BLaER1 (cell line): ENCODE data around the gene MINDY4.

Source experiments
- H3K27ac ChIP-seq: shearing (Covaris generic); formaldehyde crosslinking; 2 replicates; pipeline ENCODE4 v1.8.1; 2022
- H3K27me3 ChIP-seq: shearing (Covaris generic); formaldehyde crosslinking; 2 replicates; pipeline ENCODE4 v1.8.1; 2022
- H3K36me3 ChIP-seq: shearing (Covaris generic); formaldehyde crosslinking; 2 replicates; pipeline ENCODE4 v1.8.1; 2022
- H3K4me1 ChIP-seq: shearing (Covaris generic); formaldehyde crosslinking; 2 replicates; pipeline ENCODE4 v1.8.1; 2022
- H3K4me2 ChIP-seq: shearing (Covaris generic); formaldehyde crosslinking; 2 replicates; pipeline ENCODE4 v1.8.1; 2022
- H3K4me3 ChIP-seq: shearing (Covaris generic); formaldehyde crosslinking; 2 replicates; pipeline ENCODE4 v1.8.1; 2022
- H3K9ac ChIP-seq: shearing (Covaris generic); formaldehyde crosslinking; 2 replicates; pipeline ENCODE4 v1.8.1; 2022
- H3K9me3 ChIP-seq: shearing (Covaris generic); formaldehyde crosslinking; 2 replicates; pipeline ENCODE4 v1.8.1; 2022
- H4K20me1 ChIP-seq: shearing (Covaris generic); formaldehyde crosslinking; 2 replicates; pipeline ENCODE4 v1.8.1; 2022
- Cebpa-rat ChIP-seq: shearing (Covaris generic); IDR thresholded peaks from 2 replicates; pipeline ENCODE4 v1.8.1; 2022

The MINDY4 gene

DNA sequence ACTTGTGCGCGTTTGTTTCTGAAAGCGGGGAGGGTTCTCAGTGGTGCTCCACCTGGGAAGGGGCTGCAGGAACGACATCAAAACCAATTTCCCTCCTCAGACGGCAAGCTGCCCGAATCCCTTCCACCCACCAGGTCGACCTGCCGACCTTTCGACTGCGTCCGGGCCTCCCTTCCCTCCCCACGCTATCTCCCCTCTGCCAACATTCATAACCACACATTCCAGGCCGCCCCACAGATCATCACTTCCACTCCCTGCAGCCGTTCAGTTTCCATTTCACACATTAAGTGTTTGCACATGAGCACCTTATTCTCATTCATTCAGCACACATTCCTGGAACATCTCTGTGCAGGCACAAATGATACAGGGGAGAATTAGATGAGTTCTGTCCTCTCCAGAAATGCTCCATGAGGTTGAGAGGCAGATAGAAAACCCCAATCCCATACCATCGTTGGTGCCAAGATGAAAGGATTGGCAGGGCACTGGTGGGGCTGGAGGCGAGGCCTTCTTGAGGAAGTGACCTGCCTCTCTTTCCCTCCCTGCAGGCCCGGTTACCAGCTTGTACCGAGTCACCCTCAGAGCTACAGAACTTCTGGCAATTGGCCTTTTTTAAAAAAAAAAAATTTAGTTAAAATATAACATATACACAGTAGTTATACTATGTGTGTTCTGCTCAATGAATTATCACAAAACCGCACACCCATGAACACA lies 70.0 kb downstream of the MINDY4 start:
- Histone ChIP-seq H3K27ac (no peak overlapping the region), H3K4me3 (no peak overlapping the region), H3K4me1 (peaks cover 38% of the 10 kb centered on the region), H3K36me3 (no peaks in the 10 kb centered on the region), H3K4me2 (no peak overlapping the region), H3K9me3 (no peaks in the 10 kb centered on the region; the same call in 1 of the 2 replicates), H4K20me1 (no peaks in the 10 kb centered on the region), H3K27me3 (no peaks in the 10 kb centered on the region), H3K9ac (no peak overlapping the region)
- no peak for TF ChIP-seq Cebpa-rat

DNA sequence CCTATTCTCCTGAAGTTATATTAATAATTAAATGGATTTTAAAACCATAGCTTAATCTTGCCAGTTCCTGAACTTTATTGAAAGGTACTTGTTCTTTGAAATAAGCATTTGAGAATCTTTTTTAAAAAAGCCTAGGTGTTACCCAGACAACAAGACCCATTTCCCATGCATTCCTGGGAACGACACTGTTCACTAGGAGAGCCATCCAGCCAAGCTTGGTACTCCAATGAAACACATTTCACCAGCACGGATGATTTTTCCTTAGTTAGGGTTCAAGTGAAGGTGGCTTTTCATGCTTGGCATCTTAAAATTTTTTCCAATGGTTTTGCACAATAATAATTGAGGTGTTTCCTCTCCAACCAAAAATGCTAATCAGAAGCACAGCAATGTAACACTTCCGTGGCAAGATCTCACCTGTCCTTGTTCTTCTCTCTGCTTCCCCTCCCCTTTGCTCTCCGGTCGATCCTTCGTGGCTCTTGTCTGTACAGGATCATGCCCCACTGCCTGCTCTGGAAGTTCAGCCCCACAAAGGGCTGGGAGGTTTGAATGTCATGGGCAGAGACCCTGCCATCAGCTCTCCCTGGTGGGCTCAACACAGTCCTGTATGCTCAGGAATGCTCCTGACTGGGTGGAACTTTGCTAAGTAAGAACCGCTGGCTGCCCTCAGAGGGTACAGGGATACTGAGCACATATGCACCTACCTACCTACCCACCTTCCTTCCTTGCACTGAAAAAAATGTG lies 70.8 kb downstream of the MINDY4 start:
- no peak overlapping the region for H3K4me3 ChIP-seq
- no peak overlapping the region for H3K4me2 ChIP-seq
- no peaks in the 10 kb centered on the region for H3K9me3 ChIP-seq
- no peak overlapping the region for H3K9ac ChIP-seq
- TF ChIP-seq Cebpa-rat, result no peak
- no peaks in the 10 kb centered on the region for H3K27me3 ChIP-seq
- no peak overlapping the region for H3K27ac ChIP-seq
- no peaks in the 10 kb centered on the region for H3K36me3 ChIP-seq
- no peaks in the 10 kb centered on the region for H4K20me1 ChIP-seq
- H3K4me1 ChIP-seq, result peaks cover 46% of the 10 kb centered on the region

DNA sequence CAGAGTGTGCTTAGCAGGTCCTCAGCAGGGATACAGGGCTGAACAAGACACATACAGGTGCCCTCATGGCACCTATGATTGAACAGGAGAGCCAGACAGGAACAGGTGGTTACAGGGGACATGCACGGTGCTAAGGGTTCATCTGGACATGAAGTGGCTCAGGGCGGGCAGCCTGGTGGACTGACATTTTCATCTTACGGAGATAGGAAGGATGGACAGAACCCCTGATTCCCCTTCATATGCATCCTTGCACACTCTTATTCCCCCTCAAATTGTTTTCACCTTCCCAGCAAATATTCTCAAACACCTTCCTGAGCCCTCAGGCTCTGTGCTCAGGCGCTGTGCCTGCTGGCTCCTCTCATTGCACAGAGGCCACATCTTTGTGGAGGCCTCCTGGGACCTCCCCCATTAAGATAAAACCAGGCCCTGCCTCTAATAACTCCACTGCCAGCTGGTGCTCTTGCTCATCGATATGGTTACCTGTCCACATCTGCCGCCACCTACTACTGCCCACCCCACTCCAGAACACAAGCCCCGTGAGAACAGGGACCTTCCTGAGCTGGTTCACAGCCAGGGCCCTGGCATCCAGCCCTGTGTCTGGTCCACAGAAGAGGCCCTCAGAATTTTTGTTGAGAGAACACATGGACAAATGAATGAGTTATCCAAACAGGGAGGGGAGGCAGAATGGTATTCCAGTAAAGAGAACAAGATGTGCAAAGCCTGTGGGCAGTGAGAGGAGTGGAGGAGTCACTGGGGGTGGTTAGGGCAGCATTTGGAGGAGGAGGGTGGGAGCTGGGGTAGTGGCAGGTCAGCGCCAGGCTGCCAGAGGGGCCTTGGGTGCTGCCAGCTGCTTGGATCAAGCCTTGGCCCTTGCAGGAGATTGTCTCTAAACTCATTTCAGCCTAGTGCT lies 71.6 kb downstream of the MINDY4 start:
- H4K20me1 ChIP-seq, result no peaks in the 10 kb centered on the region
- H3K4me3 ChIP-seq, result no peak overlapping the region
- H3K27ac ChIP-seq, result no peak overlapping the region
- no peak for TF ChIP-seq Cebpa-rat
- H3K9me3 ChIP-seq, result no peaks in the 10 kb centered on the region
- no peak overlapping the region for H3K9ac ChIP-seq
- no peaks in the 10 kb centered on the region for H3K27me3 ChIP-seq
- H3K36me3 ChIP-seq, result no peaks in the 10 kb centered on the region
- H3K4me2 ChIP-seq, result peak overlapping the region; percentile 83; the same call in 1 of the 2 replicates
- H3K4me1 ChIP-seq, result peaks cover 54% of the 10 kb centered on the region

DNA sequence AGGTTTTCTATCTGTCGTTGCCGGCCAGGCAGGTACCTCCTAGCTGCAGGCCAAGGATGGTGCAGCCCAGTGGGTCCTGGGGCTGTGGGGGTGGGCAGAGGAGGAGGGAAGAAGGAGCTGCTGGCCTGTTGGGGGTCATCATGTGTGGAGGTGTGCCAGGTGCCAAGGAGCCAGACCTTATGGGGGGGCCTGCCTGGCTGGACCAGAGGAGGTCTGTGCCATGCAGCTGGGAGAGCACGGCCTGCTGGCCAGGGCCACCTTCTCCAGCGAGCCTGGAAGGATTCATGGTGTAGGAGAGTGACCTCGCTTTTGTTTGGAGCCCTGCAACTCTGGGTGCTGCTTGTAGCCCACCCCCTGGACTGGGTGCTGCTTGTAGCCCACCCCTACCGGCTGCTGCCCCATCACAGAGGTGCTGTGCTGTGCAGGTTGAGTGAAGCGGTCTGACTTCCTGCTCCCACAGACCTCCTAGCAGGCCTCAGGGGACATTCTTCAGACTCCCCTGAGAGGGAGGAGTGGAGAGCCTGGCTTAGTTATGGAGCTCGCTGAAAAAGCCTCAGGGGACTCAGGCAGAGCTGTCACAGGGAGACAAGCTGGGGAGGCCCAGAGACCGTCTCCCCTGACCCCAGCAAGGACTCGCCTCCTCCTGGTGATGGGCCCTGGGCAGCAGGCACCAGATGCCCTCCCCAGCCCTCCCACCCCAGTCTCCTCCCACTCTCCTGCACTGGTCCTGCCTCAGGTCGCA lies 72.7 kb downstream of the MINDY4 start:
- no peaks in the 10 kb centered on the region for H3K36me3 ChIP-seq
- H3K4me1 ChIP-seq, result peaks cover 65% of the 10 kb centered on the region
- no peak overlapping the region for H3K9ac ChIP-seq
- no peak overlapping the region for H3K27ac ChIP-seq
- H3K4me3 ChIP-seq, result no peak overlapping the region
- peak overlapping the region; percentile 83 for H3K4me2 ChIP-seq
- H4K20me1 ChIP-seq, result no peaks in the 10 kb centered on the region
- H3K27me3 ChIP-seq, result no peaks in the 10 kb centered on the region
- no peak for TF ChIP-seq Cebpa-rat
- no peaks in the 10 kb centered on the region for H3K9me3 ChIP-seq

DNA sequence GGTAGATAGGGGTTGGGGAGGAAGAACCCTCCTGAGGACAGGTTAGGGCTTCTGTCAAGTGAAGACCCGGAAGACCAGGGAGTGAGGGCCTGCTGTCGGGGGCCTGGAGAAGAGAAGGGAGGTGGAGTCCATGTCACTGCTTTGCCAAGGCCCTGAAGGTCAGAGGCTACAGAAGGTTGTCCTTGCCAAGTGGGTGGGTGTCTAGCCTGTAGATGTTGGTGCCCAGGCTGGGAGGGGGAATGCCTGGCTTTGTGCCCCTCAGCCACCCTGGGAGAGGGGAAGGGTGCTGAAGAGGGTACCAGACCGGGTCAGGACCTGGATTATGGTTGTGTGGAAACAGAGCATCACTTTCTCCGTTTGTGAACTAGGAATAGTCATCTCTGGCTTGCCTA lies 73.3 kb downstream of the MINDY4 start:
- Histone ChIP-seq H3K9me3 (no peaks in the 10 kb centered on the region), H4K20me1 (no peaks in the 10 kb centered on the region), H3K9ac (no peak overlapping the region), H3K4me2 (peak overlapping the region; percentile 83), H3K4me3 (no peak overlapping the region), H3K4me1 (peaks cover 71% of the 10 kb centered on the region), H3K36me3 (no peaks in the 10 kb centered on the region), H3K27ac (no peak overlapping the region), H3K27me3 (no peaks in the 10 kb centered on the region)
- no peak for TF ChIP-seq Cebpa-rat

DNA sequence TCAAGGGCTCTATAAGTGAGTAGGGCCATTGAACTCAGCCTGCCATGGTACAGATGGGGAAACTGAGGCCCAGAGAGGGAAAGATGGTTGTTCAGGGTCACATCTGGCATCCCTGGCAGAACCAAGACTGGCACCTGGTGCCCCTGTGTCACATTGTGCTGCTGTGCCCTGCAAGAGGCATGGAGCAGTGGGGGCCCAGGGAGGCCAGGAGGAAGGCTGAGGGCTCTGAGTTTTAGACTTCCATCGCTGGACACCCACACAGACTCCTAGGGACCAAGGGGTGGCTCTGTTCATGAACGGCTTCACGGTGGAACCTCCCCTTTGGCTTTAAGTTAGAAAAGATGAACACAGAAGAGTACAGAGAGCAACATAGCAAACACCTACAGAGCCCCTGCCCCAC lies 73.7 kb downstream of the MINDY4 start:
- H3K36me3 ChIP-seq, result no peaks in the 10 kb centered on the region
- H3K9ac ChIP-seq, result no peak overlapping the region
- no peaks in the 10 kb centered on the region for H4K20me1 ChIP-seq
- no peak overlapping the region for H3K4me3 ChIP-seq
- no peak overlapping the region for H3K27ac ChIP-seq
- H3K4me1 ChIP-seq, result peaks cover 75% of the 10 kb centered on the region
- TF ChIP-seq Cebpa-rat, result no peak
- no peaks in the 10 kb centered on the region for H3K27me3 ChIP-seq
- no peaks in the 10 kb centered on the region for H3K9me3 ChIP-seq
- peak overlapping the region; percentile 83; the same call in 1 of the 2 replicates for H3K4me2 ChIP-seq

DNA sequence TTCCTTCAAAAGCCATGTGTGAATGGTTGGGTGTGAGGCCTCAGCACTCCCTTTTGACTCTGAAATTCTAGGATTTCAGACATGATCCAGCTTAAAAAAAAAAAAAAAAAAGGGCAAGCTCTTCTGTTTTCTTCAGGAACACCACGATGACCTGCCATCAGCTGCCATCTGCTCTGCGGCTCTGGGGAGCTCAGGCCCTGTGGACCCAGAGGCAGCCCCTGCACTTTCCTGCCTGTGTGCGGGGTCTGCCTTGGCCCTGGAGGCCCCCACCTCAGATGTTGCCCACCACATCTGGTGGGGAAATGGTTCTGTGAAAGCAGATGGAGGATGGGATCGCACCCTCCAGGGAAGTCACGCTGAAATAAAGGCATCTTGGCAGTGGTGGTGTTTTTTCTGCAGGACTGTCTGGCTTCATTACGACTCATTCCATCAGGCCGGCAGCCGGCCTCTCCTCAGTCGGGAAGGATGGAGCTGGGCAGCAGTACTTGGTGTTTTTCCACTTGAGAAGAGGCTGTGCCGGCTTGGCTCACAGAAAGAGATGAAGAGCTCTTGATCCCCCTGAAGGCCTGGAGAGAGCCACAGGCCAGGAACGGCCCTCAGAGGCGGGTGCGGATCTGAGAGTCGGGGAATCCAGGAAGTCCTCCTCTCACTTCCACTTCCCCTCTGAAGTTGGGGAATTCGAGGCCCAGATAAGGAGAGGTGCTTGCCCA lies 74.4 kb downstream of the MINDY4 start:
- Histone ChIP-seq H3K27me3 (no peaks in the 10 kb centered on the region), H4K20me1 (no peaks in the 10 kb centered on the region), H3K4me3 (no peak overlapping the region), H3K4me1 (peaks cover 82% of the 10 kb centered on the region), H3K36me3 (no peaks in the 10 kb centered on the region), H3K4me2 (peak overlapping the region; percentile 83), H3K9ac (no peak overlapping the region), H3K9me3 (no peaks in the 10 kb centered on the region), H3K27ac (no peak overlapping the region)
- no peak for TF ChIP-seq Cebpa-rat

DNA sequence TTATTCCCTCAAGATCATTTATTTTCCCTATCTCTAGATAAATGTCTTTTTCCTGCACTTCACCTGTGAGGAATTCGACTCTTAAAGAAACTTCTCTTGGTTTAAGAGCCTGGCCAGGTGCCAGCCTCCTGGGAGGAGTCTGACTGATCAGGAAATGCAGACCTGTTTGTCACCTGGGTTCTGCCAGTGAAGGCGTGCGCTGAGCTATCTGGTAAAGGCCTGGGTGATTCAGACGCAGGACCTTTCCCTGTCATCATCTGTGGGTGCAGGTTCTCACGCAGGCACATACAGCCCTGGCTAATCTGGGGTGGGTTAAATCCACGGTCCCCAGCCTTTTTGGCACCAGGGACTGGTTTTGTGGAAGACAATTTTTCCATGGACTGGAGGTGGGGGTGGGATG lies 75.2 kb downstream of the MINDY4 start:
- Histone ChIP-seq H3K27me3 (no peaks in the 10 kb centered on the region), H3K9me3 (no peaks in the 10 kb centered on the region), H3K9ac (no peak overlapping the region), H3K4me3 (no peak overlapping the region), H4K20me1 (no peaks in the 10 kb centered on the region), H3K4me1 (peaks cover 84% of the 10 kb centered on the region), H3K36me3 (no peaks in the 10 kb centered on the region), H3K27ac (no peak overlapping the region), H3K4me2 (peak overlapping the region; percentile 83)
- no peak for TF ChIP-seq Cebpa-rat
